H7 (cell line): ENCODE measurements around the gene CTDSPL. TPM values are rescaled to one million over a fixed set of nuclear protein-coding genes. Genes with fewer than 3 reads are reported as not detected.

Experiments
- DNase-seq: peaks from one replicate; pipeline ENCODE4 v3.0.0; 2012
- H3K27me3 ChIP-seq: 2 replicates; pipeline ENCODE4 v1.6.0; 2011; ENCODE audit warnings: mild to moderate bottlenecking, low read length; ENCODE audit not compliant: control insufficient read depth, insufficient read depth
- H3K36me3 ChIP-seq: replicated peaks from 2 replicates; pipeline ENCODE4 v1.5.1; 2011; ENCODE audit warnings: low read length; ENCODE audit not compliant: control insufficient read depth, insufficient read depth
- H3K4me3 ChIP-seq: 2 replicates; pipeline ENCODE4 v1.5.1; 2011; ENCODE audit warnings: low read depth, mild to moderate bottlenecking, control low read depth, low read length, moderate library complexity; ENCODE audit not compliant: insufficient read depth
- total RNA-seq: library from RNA; depleted of rRNA; stranded (reverse); fragments of >200 nt; shearing (Covaris generic); gene quantifications from 2 replicates; pipeline ENCODE4 v1.2.3, GENCODE V29; 2014

CTDSPL gene
- total RNA-seq, 1 experiment from 2014 or later = 20.3 TPM

- Histone ChIP-seq H3K27me3 (no peaks in the 10 kb centered on the region), H3K36me3 (no peaks in the 10 kb centered on the region), H3K4me3 (no peak overlapping the region)
- no peak for DNase-seq
Observed at GRCh38 chr3:37943631-37944314, 82.1 kb downstream of the CTDSPL start.

- no peak for DNase-seq
- H3K4me3 ChIP-seq = no peak overlapping the region
- H3K27me3 ChIP-seq = no peaks in the 10 kb centered on the region
- no peaks in the 10 kb centered on the region for H3K36me3 ChIP-seq
Observed at GRCh38 chr3:37944391-37944842, 82.7 kb downstream of the CTDSPL start.

- DNase-seq = no peak
- H3K27me3 ChIP-seq = no peaks in the 10 kb centered on the region
- H3K36me3 ChIP-seq = no peaks in the 10 kb centered on the region; the same call in 1 of the 2 replicates
- H3K4me3 ChIP-seq = no peak overlapping the region
Observed at GRCh38 chr3:37945156-37945806, 83.6 kb downstream of the CTDSPL start.

- no peaks in the 10 kb centered on the region; the same call in 1 of the 2 replicates for H3K36me3 ChIP-seq
- no peak overlapping the region for H3K4me3 ChIP-seq
- no peaks in the 10 kb centered on the region for H3K27me3 ChIP-seq
- DNase-seq = no peak
Observed at GRCh38 chr3:37945807-37946530, 84.3 kb downstream of the CTDSPL start.

- no peak for DNase-seq
- Histone ChIP-seq H3K27me3 (no peaks in the 10 kb centered on the region), H3K36me3 (no peaks in the 10 kb centered on the region; the same call in 1 of the 2 replicates), H3K4me3 (no peak overlapping the region)
Observed at GRCh38 chr3:37946531-37946889, 84.8 kb downstream of the CTDSPL start.

- no peaks in the 10 kb centered on the region for H3K27me3 ChIP-seq
- DNase-seq = no peak
Observed at GRCh38 chr3:37949866-37950265, 88.2 kb downstream of the CTDSPL start.

GRCh38 chr3:37952564-37952963, 90.9 kb downstream of the CTDSPL start:
- no peak overlapping the region for H3K4me3 ChIP-seq
- H3K27me3 ChIP-seq = no peaks in the 10 kb centered on the region
- peaks cover 2% of the 10 kb centered on the region; the same call in 1 of the 2 replicates for H3K36me3 ChIP-seq
- DNase-seq = no peak

More at GRCh38 chr3:37949866-37950265, 88.2 kb downstream of the CTDSPL start:
- Histone ChIP-seq H3K36me3 (peaks cover 2% of the 10 kb centered on the region; the same call in 1 of the 2 replicates), H3K4me3 (no peak overlapping the region)

GRCh38 chr3:37953226-37953625, 91.5 kb downstream of the CTDSPL start:
- Histone ChIP-seq H3K36me3 (peaks cover 2% of the 10 kb centered on the region; the same call in 1 of the 2 replicates), H3K27me3 (no peaks in the 10 kb centered on the region), H3K4me3 (no peak overlapping the region)
- no peak for DNase-seq

GRCh38 chr3:37953707-37954394, 92.2 kb downstream of the CTDSPL start:
- H3K27me3 ChIP-seq = no peaks in the 10 kb centered on the region
- H3K36me3 ChIP-seq = peaks cover 2% of the 10 kb centered on the region; the same call in 1 of the 2 replicates
- no peak for DNase-seq
- no peak overlapping the region for H3K4me3 ChIP-seq

- Histone ChIP-seq H3K4me3 (no peak overlapping the region), H3K27me3 (no peaks in the 10 kb centered on the region), H3K36me3 (peaks cover 2% of the 10 kb centered on the region; the same call in 1 of the 2 replicates)
- DNase-seq = no peak
Observed at GRCh38 chr3:37954881-37955280, 93.2 kb downstream of the CTDSPL start.

GRCh38 chr3:37955918-37956707, 94.4 kb downstream of the CTDSPL start:
- Histone ChIP-seq H3K4me3 (no peak overlapping the region), H3K27me3 (no peaks in the 10 kb centered on the region), H3K36me3 (peaks cover 2% of the 10 kb centered on the region; the same call in 1 of the 2 replicates)
- no peak for DNase-seq

- no peak for DNase-seq
- Histone ChIP-seq H3K36me3 (peaks cover 2% of the 10 kb centered on the region; the same call in 1 of the 2 replicates), H3K27me3 (no peaks in the 10 kb centered on the region), H3K4me3 (no peak overlapping the region)
Observed at GRCh38 chr3:37956723-37957538, 95.3 kb downstream of the CTDSPL start.

- H3K36me3 ChIP-seq = peaks cover 2% of the 10 kb centered on the region; the same call in 1 of the 2 replicates
- no peak for DNase-seq
- H3K27me3 ChIP-seq = no peaks in the 10 kb centered on the region
- no peak overlapping the region for H3K4me3 ChIP-seq
Observed at GRCh38 chr3:37957539-37957936, 95.9 kb downstream of the CTDSPL start.
